HepG2 (cell line): ENCODE measurements around the gene SGF29. TPM values are rescaled to one million over a fixed set of nuclear protein-coding genes. Genes with fewer than 3 reads are reported as not detected.

Source experiments
- BRCA1 ChIP-seq: sonication (generic); formaldehyde crosslinking; IDR thresholded peaks from 2 replicates; pipeline ENCODE4 v1.4.0; 2020; ENCODE audit warnings: missing genetic modification reagents
- CCAR2 ChIP-seq: fragments of 200-400 bp; formaldehyde crosslinking; optimal IDR thresholded peaks from 2 replicates; pipeline ENCODE3; 2018; ENCODE audit warnings: low read depth, mild to moderate bottlenecking, low read length, moderate library complexity
- CREM ChIP-seq, 2 experiments: sonication (generic) in 1 of 2; formaldehyde crosslinking in 1 of 2; IDR thresholded peaks; 2 replicates each; pipeline versions ENCODE4 v1.4.0 to v1.6.1; 2016 to 2020; ENCODE audit warnings: antibody characterized with exemption in 1 of 2, mild to moderate bottlenecking in 1 of 2, missing genetic modification reagents in 1 of 2
- FOXA1 ChIP-seq, 2 experiments: fragments of 450-650 bp in 1 of 2; sonication (generic) in 1 of 2; formaldehyde crosslinking in 1 of 2; IDR thresholded peaks; 2 replicates each; pipeline versions ENCODE4 v1.4.0 to v1.6.1; 2016 to 2020; ENCODE audit warnings: missing genetic modification reagents in 1 of 2
- GATAD2A ChIP-seq: IDR thresholded peaks from 2 replicates; pipeline ENCODE4 v1.6.1; 2016
- HNF4G ChIP-seq, 2 experiments: sonication (generic) in 1 of 2; formaldehyde crosslinking in 1 of 2; IDR thresholded peaks; 2 replicates each; pipeline versions ENCODE4 v1.4.0 to v1.6.1; 2011 to 2020; ENCODE audit warnings: borderline replicate concordance in 2 of 2, low read depth in 2 of 2, mild to moderate bottlenecking in 2 of 2, low read length in 1 of 2, missing genetic modification reagents in 1 of 2, moderate library complexity in 1 of 2
- IRF9 ChIP-seq: sonication (generic); formaldehyde crosslinking; IDR thresholded peaks from 2 replicates; pipeline ENCODE4 v1.8.0; 2022; ENCODE audit warnings: missing genetic modification reagents, mild to moderate bottlenecking, borderline replicate concordance
- KLF16 ChIP-seq, 2 experiments: sonication (generic) in 1 of 2; formaldehyde crosslinking in 1 of 2; IDR thresholded peaks; 2 replicates each; pipeline versions ENCODE4 v1.6.1 to v1.8.0; 2016 to 2023; ENCODE audit warnings: missing genetic modification reagents in 2 of 2, missing compliant biosample characterization in 1 of 2
- KLF9 ChIP-seq: IDR thresholded peaks from 2 replicates; pipeline ENCODE4 v1.6.1; 2016; ENCODE audit warnings: low read depth
- MAFG ChIP-seq: sonication (generic); formaldehyde crosslinking; IDR thresholded peaks from 2 replicates; pipeline ENCODE4 v1.5.1; 2020; ENCODE audit warnings: mild to moderate bottlenecking, missing genetic modification reagents
- MAZ ChIP-seq, 2 experiments: sonication (generic) in 1 of 2; formaldehyde crosslinking in 1 of 2; IDR thresholded peaks; 2 replicates each; pipeline versions ENCODE4 v1.5.0 to v1.6.1; 2012 to 2020; ENCODE audit warnings: low read depth in 2 of 2, mild to moderate bottlenecking in 2 of 2, borderline replicate concordance in 1 of 2, improper control_type of control experiment in 1 of 2, low read length in 1 of 2, missing genetic modification reagents in 1 of 2, moderate library complexity in 1 of 2
- NPAS2 ChIP-seq: sonication (generic); formaldehyde crosslinking; IDR thresholded peaks from 2 replicates; pipeline ENCODE4 v1.8.0; 2022; ENCODE audit warnings: mild to moderate bottlenecking, missing genetic modification reagents, borderline replicate concordance
- PCBP2 ChIP-seq: fragments of 200-400 bp; formaldehyde crosslinking; optimal IDR thresholded peaks from 2 replicates; pipeline ENCODE3; 2018; ENCODE audit warnings: low read length, low read depth; ENCODE audit not compliant: poor library complexity, severe bottlenecking
- PHF21A ChIP-seq: sonication (generic); formaldehyde crosslinking; IDR thresholded peaks from 2 replicates; pipeline ENCODE4 v1.5.0; 2020; ENCODE audit warnings: mild to moderate bottlenecking, missing genetic modification reagents
- RARA ChIP-seq: IDR thresholded peaks from 2 replicates; pipeline ENCODE4 v1.6.1; 2016; ENCODE audit warnings: missing genetic modification reagents, missing compliant biosample characterization
- SAFB2 ChIP-seq: sonication (generic); formaldehyde crosslinking; IDR thresholded peaks from 2 replicates; pipeline ENCODE4 v1.5.1; 2020; ENCODE audit warnings: missing genetic modification reagents, low read depth, mild to moderate bottlenecking, borderline replicate concordance
- TBP ChIP-seq: sonication (generic); formaldehyde crosslinking; IDR thresholded peaks from 2 replicates; pipeline ENCODE4 v1.5.0; 2020; ENCODE audit warnings: missing genetic modification reagents
- TBX3 ChIP-seq: fragments of 450-650 bp; IDR thresholded peaks from 2 replicates; pipeline ENCODE4 v1.6.1; 2017; ENCODE audit warnings: antibody characterized with exemption, mild to moderate bottlenecking, inconsistent platforms, borderline replicate concordance
- THRA ChIP-seq: sonication (generic); formaldehyde crosslinking; IDR thresholded peaks from 2 replicates; pipeline ENCODE4 v1.4.0; 2020; ENCODE audit warnings: missing genetic modification reagents, borderline replicate concordance
- ZBTB43 ChIP-seq: sonication (generic); formaldehyde crosslinking; conservative IDR thresholded peaks from 2 replicates; pipeline ENCODE4 v1.4.0; 2020; ENCODE audit warnings: missing genetic modification reagents
- ZNF235 ChIP-seq: sonication (generic); formaldehyde crosslinking; IDR thresholded peaks from 2 replicates; pipeline ENCODE4 v1.8.1; 2023; ENCODE audit warnings: mild to moderate bottlenecking, missing genetic modification reagents, borderline replicate concordance
- ZNF558 ChIP-seq: sonication (generic); formaldehyde crosslinking; IDR thresholded peaks from 2 replicates; pipeline ENCODE4 v1.9.0; 2022; ENCODE audit warnings: mild to moderate bottlenecking, missing genetic modification reagents, borderline replicate concordance
- polyA plus RNA-seq, 8 experiments: library from polyadenylated mRNA; depleted of rRNA in 3 of 8; stranded (reverse) in 7 of 8; unstranded in 1 of 8; fragments of >200 nt; fragmentation: Illumina TruSeq in 4 of 8; extraction: Trizol in 4 of 8; gene quantifications; 2 replicates each; pipeline versions ENCODE4 v1.2.1 to v1.2.3, GENCODE V29; 2011 to 2016; ENCODE audit warnings: low read depth in 4 of 8, missing spikeins in 1 of 8, mixed read lengths in 1 of 8; ENCODE audit not compliant: insufficient read depth in 1 of 8
- total RNA-seq, 5 experiments: library from RNA; depleted of rRNA; stranded (reverse); fragments of >200 nt; fragmentation: Illumina TruSeq; extraction: Trizol; gene quantifications; 2 replicates each; pipeline ENCODE4 v1.2.3, GENCODE V29; 2016; ENCODE audit warnings: low read depth in 1 of 5

SGF29 gene
- total and polyA plus RNA-seq, 2 of the 13 experiments (the other 11 are each of a cell fraction or from before 2014, with no cell fraction given): 5.0 to 29.4 TPM

GRCh38 chr16:28526201-28527099 is 27.3 kb upstream of the SGF29 start (continued):
- TF ChIP-seq IRF9 (CRISPR knock-in tag): peak; percentile 67; the same call in 1 of the 2 replicates
- peak; percentile 95 for TF ChIP-seq RARA (CRISPR knock-in tag)
- TF ChIP-seq GATAD2A (CRISPR knock-in tag): peak; percentile 100
- TF ChIP-seq ZNF558 (CRISPR knock-in tag): no peak
- no peak for TF ChIP-seq MAFG (CRISPR knock-in tag)
- TF ChIP-seq KLF16 (CRISPR knock-in tag; IDR thresholded peaks at IDR 0.05): peak; percentile 41 to 90; a peak in 1 of 4 replicates
- peak; percentile 87 for TF ChIP-seq CREM (IDR thresholded peaks at IDR 0.05)
- no peak for TF ChIP-seq CREM (CRISPR knock-in tag; IDR thresholded peaks at IDR 0.05)
- TF ChIP-seq HNF4G (IDR thresholded peaks at IDR 0.05; ENCODE audit: borderline replicate concordance, low read depth, low read length): peak; percentile 99
- peak; percentile 99 for TF ChIP-seq HNF4G (CRISPR knock-in tag; IDR thresholded peaks at IDR 0.05; ENCODE audit: borderline replicate concordance, low read depth)
- no peak for TF ChIP-seq PCBP2
- TF ChIP-seq KLF9 (CRISPR knock-in tag): peak; percentile 34; the same call in 1 of the 2 replicates
- TF ChIP-seq CCAR2: peak; percentile 30
- peak; percentile 80; the same call in 1 of the 2 replicates for TF ChIP-seq SAFB2 (CRISPR knock-in tag)
- TF ChIP-seq THRA (CRISPR knock-in tag): peak; percentile 96; the same call in 1 of the 2 replicates
- TF ChIP-seq ZBTB43 (CRISPR knock-in tag): peak; percentile 60
- peak; percentile 99 for TF ChIP-seq PHF21A (CRISPR knock-in tag)
- TF ChIP-seq ZNF235 (CRISPR knock-in tag): 0 out of 2 replicates have a peak, but pooled peaks have one; percentile 28
- no peak for TF ChIP-seq NPAS2 (CRISPR knock-in tag)
- TF ChIP-seq FOXA1 (IDR thresholded peaks at IDR 0.05): no peak; the same call in 1 of the 2 replicates
- TF ChIP-seq FOXA1 (CRISPR knock-in tag; IDR thresholded peaks at IDR 0.05): peak; percentile 76
- peak; percentile 97 for TF ChIP-seq MAZ (IDR thresholded peaks at IDR 0.05; ENCODE audit: borderline replicate concordance, low read depth, low read length)
- TF ChIP-seq MAZ (CRISPR knock-in tag; IDR thresholded peaks at IDR 0.05; ENCODE audit: low read depth): peak; percentile 84; the same call in 1 of the 2 replicates
- no peak for TF ChIP-seq TBP
- TF ChIP-seq TBX3: peak; percentile 63; the same call in 1 of the 2 replicates
- TF ChIP-seq BRCA1 (CRISPR knock-in tag): 0 out of 2 replicates have a peak, but pooled peaks have one; percentile 34
